Parathyroid adenoma (tissue), 2 donors: ENCODE data around the gene VEPH1.
A peak's percentile ranks its signal among the peaks of the same experiment; 100 is the strongest.

ENCODE experiments used
- H2AFZ ChIP-seq: fragments of 300-600 bp; sonication (generic); one replicate; pipeline ENCODE4 v1.7.0; 2017; ENCODE audit warnings: antibody characterized with exemption, mild to moderate bottlenecking
- H3K27ac ChIP-seq: fragments of 300-600 bp; sonication (generic); one replicate; pipeline ENCODE4 v1.7.0; 2017
- H3K27me3 ChIP-seq: fragments of 300-600 bp; sonication (generic); one replicate; pipeline ENCODE4 v1.7.0; 2017; ENCODE audit warnings: low read length; ENCODE audit not compliant: control insufficient read depth, insufficient read depth
- H3K36me3 ChIP-seq: fragments of 300-600 bp; sonication (generic); one replicate; pipeline ENCODE4 v1.7.0; 2017; ENCODE audit warnings: low read length; ENCODE audit not compliant: control insufficient read depth, insufficient read depth
- H3K4me1 ChIP-seq: fragments of 300-600 bp; sonication (generic); one replicate; pipeline ENCODE4 v1.7.0; 2017; ENCODE audit warnings: control low read depth
- H3K4me2 ChIP-seq: fragments of 300-600 bp; sonication (generic); one replicate; pipeline ENCODE4 v1.7.0; 2017; ENCODE audit warnings: low read length
- H3K4me3 ChIP-seq: fragments of 300-600 bp; sonication (generic); one replicate; pipeline ENCODE4 v1.7.0; 2017; ENCODE audit warnings: low read depth, low read length
- H3K79me2 ChIP-seq: fragments of 300-600 bp; sonication (generic); one replicate; pipeline ENCODE4 v1.7.0; 2017; ENCODE audit warnings: control low read depth
- H3K9ac ChIP-seq: fragments of 300-600 bp; sonication (generic); one replicate; pipeline ENCODE4 v1.7.0; 2017; ENCODE audit warnings: mild to moderate bottlenecking
- H3K9me3 ChIP-seq: fragments of 300-600 bp; sonication (generic); one replicate; pipeline ENCODE4 v1.7.0; 2017; ENCODE audit warnings: low read length; ENCODE audit not compliant: control insufficient read depth
- CTCF ChIP-seq: fragments of 300-600 bp; sonication (generic); IDR thresholded peaks from one replicate; pipeline ENCODE4 v1.7.0; 2017; ENCODE audit warnings: antibody characterized with exemption, mild to moderate bottlenecking
- donor health status: primary hyperparathyroidism.

Gene VEPH1

GRCh38 chr3:157543501-157544035 lies 40.4 kb upstream of the VEPH1 start:
- Histone ChIP-seq H3K36me3 (no peaks in the 10 kb centered on the region), H3K79me2 (no peaks in the 10 kb centered on the region), H3K4me3 (peak overlapping the region; percentile 45), H3K4me1 (no peaks in the 10 kb centered on the region), H3K4me2 (peak overlapping the region; percentile 81), H2AFZ (peak overlapping the region; percentile 96), H3K27ac (no peak overlapping the region), H3K9ac (no peak overlapping the region), H3K9me3 (no peaks in the 10 kb centered on the region), H3K27me3 (no peaks in the 10 kb centered on the region)
- TF ChIP-seq CTCF, result no peak

- Histone ChIP-seq H3K9ac (no peak overlapping the region), H3K9me3 (no peaks in the 10 kb centered on the region), H3K36me3 (no peaks in the 10 kb centered on the region), H3K4me1 (no peaks in the 10 kb centered on the region), H2AFZ (peak overlapping the region; percentile 96), H3K27me3 (no peaks in the 10 kb centered on the region), H3K27ac (no peak overlapping the region), H3K4me2 (peak overlapping the region; percentile 81), H3K79me2 (no peaks in the 10 kb centered on the region), H3K4me3 (peak overlapping the region; percentile 45)
- peak; percentile 17 for TF ChIP-seq CTCF
These were observed 39.7 kb upstream of the VEPH1 start for GRCh38 chr3:157542711-157543500.

- no peak overlapping the region for H3K9ac ChIP-seq
- no peaks in the 10 kb centered on the region for H3K36me3 ChIP-seq
- H3K4me1 ChIP-seq, result no peaks in the 10 kb centered on the region
- H3K27me3 ChIP-seq, result no peaks in the 10 kb centered on the region
- H3K79me2 ChIP-seq, result no peaks in the 10 kb centered on the region
- no peaks in the 10 kb centered on the region for H3K9me3 ChIP-seq
- H3K4me2 ChIP-seq, result no peak overlapping the region
- H3K4me3 ChIP-seq, result no peak overlapping the region
- H3K27ac ChIP-seq, result no peak overlapping the region
- H2AFZ ChIP-seq, result no peak overlapping the region
- TF ChIP-seq CTCF, result no peak
These were observed 38.5 kb upstream of the VEPH1 start for GRCh38 chr3:157541506-157542236.

- Histone ChIP-seq H3K9me3 (no peaks in the 10 kb centered on the region), H3K4me2 (no peak overlapping the region), H3K36me3 (no peaks in the 10 kb centered on the region), H3K27me3 (no peaks in the 10 kb centered on the region), H3K9ac (no peak overlapping the region), H3K4me1 (no peaks in the 10 kb centered on the region), H3K4me3 (no peak overlapping the region), H2AFZ (no peak overlapping the region), H3K79me2 (no peaks in the 10 kb centered on the region), H3K27ac (no peak overlapping the region)
- TF ChIP-seq CTCF, result no peak
These were observed 37.4 kb upstream of the VEPH1 start for GRCh38 chr3:157540656-157541055.
